ENCODE data around the gene RABGGTB. TPM values are rescaled to one million over a fixed set of nuclear protein-coding genes. Genes with fewer than 3 reads are reported as not detected.
"Not testable (repeated sequence)": the region's sequence is repeated elsewhere in the genome, so short reads cannot be mapped to it uniquely, and the experiment has no call there.

The RABGGTB gene
- total RNA-seq, 1 donor from 2014 or later, result 79.6 TPM

DNA sequence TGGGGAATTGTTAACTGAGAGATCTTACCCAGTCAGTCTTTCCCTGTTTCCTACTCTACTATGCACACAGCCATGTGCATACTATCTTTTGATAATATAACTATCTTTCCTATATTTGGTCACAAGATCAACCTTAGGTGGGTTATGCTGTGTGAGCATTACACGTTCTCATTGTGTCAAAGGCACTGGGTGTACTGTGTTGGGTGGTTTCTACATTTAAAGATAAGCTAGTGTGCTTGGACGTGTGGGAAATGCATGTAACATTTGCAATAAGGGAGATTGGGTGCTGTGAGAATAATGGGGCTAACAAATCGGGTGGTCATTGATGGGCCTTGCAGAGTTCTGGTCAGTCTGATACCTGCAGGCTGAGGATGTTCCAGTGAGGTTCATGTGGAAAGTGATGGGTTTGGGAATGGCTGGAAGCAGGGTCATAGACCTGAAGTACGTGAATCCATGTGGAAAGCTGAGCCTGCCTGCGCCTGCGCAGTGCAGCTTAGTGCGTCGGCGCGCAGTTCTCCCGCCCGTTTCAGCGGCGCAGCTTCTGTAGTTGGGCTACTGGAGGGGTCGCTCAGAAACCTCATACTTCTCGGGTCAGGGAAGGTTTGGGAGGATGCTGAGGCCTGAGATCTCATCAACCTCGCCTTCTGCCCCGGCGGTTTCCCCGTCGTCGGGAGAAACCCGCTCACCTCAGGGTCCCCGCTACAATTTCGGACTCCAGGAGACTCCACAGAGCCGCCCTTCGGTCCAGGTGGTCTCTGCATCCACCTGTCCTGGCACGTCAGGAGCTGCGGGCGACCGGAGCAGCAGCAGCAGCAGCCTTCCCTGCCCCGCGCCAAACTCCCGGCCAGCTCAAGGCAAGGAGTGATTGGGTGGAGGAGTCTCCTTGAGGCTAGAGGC lies 10.6 kb downstream of the RABGGTB start, which contains the start of gene MSH4:
MSH4 (plus strand) TSS at position 507 of the 897 bp plus-strand sequence; CDS start at position 611, 104 bp downstream.
- no peak for DNase-seq

DNA sequence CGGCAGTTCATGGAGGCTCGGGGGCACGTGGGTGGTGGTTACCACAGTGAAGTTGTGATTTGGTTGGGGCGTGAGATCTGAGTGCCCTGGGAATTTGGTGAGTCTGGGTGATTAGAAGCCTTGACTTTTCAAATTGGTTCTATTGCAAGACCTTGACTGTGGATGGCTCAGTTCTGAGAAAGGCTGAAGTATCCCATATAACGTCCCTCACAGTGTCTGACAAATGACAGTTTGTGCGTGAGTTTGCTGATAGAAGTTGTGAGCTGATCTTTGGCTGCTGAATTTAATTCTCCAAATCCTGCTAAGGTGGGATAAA lies 11.2 kb downstream of the RABGGTB start:
- no peak for DNase-seq

DNA sequence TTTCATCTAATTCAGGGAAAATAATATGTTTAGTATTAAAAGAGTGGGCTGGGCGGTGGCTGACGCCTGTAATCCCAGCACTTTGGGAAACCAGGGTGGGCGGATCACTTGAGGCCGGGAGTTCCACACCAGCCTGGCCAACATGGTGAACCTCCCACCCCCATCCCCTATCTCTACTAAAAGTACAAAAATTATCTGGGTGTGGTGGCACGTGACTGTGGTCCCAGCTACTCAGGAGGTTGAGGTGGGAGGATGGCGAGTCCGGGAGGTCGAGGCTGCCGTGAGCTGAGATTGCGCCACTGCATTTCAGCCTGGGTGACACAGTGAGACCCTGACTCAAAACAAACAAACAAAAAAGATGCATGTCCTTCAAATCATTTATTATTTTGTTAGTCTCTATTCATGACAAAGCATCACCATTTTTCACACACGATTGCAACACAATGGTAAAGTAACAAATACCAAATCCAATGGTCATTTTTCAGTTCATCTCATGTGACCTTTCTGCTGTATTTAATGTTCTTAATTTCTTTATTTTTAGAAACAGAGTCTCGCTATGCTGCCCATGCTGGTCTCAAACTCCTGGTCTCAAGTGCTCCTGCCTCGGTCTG lies 11.7 kb downstream of the RABGGTB start:
- DNase-seq, result no peak

DNA sequence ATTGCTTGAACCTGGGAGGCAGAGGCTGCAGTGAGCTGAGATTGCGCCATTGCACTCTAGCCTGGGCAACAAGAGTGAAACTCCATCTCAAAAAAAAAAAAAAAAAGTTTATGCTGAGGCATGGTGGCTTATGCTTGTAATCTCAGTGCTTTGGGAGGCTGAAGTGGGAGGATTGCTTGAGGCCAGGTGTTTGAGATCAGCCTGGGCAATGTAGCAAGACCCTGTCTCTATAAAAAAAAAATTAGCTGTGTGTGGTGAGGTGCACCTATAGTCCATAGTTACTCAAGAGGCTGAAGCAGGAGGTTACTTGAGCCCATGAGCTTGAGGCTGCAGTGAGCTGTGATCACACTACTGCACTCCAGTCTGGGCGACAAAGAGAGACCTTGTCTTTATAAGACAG lies 15.4 kb downstream of the RABGGTB start:
- not testable (repeated sequence) for DNase-seq

DNA sequence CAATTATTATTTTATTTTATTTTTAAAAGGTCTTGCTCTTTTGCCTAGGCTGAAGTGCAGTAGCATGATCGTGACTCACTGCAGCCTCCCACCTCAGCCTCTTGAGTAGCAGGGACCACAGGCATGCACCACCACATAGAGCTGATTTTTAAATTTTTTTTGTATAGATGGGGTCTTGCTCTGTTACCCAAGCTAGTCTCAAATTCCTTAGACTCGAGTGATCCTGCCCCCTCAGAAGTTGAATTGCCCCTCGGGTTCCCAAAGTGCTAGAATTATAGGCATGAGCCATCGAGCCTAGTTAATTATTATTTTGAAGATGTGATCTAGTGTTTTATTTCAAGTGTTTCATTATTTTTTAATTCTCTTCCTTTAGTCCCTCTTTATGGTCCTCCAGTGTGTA lies 22.9 kb downstream of the RABGGTB start:
- no peak for DNase-seq

DNA sequence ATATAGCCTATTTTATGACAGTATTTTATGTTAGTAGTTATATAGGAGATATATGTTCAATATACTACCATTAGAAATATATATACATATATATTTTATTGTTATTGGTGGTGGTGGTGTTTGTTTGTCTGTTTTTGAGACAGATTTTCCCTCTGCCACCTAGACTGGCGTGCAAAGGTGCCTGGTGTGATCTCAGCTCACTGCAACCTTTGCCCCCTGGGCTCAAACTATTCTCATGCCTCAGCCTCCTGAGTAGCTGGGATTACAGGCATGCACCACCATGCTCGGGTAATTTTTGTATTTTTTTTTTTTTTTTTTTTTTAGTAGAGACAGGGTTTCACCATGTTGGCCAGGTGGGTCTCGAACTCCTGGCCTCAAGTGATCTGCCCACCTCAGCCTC lies 24.1 kb downstream of the RABGGTB start:
- DNase-seq, result not testable (repeated sequence)

DNA sequence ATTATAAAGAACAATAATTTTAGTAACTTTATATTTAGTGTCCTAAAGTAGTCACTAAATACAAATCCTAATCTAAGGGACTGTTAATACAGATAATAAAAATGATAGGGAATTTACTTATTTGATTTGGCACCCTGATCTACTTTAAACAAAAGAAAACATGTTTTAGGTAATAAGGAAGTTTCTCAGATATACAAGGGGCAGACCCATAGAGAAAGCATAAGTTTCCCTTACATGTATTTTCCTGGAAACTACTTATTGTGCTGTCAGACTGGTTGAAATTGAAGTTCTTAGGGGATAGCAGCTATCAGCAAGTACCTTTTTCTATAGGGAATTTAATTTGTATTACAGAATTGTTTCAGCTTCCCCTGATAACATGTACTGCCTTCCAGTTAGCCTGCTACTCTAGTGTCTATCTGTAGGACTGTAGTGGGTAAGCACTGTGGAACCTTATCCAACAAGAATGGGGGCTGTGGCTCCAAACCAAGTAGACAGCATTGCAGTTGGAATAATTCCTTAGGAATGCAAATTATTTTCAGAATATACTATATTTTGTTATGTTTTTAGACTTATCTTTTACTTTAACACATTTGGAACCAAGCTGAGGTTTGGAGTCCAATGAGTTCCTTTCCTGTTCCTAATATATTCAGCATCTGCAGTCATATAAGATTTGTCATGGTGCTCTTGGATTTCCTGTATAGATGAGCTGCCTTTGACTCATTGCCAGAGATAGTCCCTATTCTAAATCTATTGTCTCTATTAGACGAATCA lies 25.3 kb downstream of the RABGGTB start:
- DNase-seq, result no peak

DNA sequence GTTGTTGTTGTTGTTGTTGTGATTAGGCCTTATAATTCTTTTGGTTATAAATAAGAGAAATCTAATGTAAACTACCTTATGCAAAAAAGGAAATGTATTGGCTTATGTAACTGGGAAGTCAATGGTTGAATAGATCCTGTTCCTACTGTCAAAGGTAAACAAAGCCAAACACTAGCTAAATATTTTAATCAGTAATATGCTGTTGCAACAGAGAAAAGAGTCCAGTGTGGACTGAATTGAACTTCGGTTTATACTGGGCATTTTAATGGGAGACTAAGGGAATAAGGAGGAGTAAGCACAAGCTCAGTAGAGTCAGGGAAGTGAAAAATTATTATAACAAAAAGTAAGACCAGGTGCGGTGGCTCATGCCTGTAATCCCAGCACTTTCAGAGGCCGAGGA lies 26.0 kb downstream of the RABGGTB start:
- DNase-seq, result no peak

DNA sequence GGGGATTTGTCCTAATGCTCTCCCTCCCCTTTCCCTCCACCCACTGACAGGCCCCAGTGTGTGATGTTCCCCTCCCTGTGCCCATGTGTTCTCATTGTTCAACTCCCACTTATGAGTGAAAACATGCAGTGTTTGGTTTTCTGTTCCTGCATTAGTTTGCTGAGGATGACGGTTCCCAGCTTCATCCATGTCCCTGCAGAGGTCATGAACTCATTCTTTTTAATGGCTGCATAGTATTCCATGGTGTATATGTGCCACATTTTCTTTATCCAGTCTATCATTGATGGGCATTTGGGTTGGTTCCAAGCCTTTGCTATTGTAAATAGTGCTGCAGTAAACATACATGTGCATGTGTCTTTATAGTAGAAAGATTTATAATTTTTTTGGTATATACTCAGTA lies 37.5 kb downstream of the RABGGTB start:
- DNase-seq, result not testable (repeated sequence)

DNA sequence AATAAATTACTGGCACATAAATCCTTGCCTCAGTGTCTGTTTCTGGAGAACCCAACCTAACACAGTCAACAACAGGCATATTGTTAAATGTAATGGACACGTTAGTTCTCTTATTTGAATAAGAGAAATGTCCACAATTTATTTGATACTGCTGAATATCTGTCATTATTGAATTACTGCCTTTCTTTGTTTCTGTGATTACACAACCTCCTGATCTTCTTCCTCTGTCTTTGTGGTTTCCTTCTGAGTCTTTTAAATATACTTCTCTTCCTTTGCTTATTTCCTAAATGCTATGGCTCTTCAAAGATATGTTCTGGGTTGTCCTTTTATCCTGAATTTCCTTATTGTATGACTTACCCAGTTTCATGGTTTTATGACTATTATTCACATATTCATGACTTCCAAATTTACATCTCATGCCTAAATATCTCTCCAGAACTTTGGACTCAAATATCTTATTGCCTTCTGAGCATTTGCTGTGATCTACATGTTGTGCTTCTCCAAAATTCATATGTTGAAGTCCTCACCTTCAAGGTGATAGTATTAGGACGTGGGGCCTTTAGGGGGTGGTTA lies 50.6 kb downstream of the RABGGTB start:
- no peak for DNase-seq

DNA sequence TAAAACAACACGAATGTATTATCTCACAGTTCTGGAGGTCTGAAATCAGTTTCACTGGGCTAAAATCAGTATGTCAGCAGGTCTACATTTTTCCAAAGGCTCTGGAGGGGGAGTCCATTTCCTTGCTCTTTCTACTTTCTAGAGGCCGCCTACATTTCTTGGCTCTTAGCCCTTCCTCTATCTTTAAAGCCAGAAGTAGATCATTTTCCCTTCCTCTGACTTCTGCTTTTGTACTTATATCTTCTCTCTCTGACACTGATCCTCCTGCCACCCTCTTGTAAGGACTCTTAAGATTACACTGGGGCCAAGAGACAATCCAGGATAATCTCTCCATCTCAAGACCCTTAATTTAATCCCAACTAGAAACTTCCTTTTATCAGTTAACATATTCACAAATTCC lies 52.0 kb downstream of the RABGGTB start:
- no peak for DNase-seq

DNA sequence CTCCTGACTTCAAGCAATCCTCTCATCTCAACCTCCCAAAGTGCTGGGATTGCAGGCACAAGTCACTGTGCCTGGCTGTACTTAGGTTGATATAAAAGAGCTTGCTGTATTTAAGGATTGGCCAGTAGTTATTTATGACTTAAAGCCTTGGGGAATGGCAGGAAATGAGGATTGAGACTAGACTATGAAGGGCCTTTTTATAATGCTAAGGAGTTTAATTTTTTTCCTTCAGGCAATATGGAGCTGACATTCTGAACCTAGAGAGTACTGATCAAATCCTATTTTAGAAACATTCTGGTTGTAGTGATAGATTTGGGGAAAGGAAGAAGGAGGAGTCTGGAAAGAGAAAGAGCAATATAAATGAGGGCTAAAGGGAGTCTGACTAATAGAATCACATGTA lies 55.4 kb downstream of the RABGGTB start:
- no peak for DNase-seq

Other genes with a start within 250 kb of the RABGGTB start
- 1.7 TPM in 2 replicates for gene SLC44A5, start 175.1 kb upstream of the RABGGTB start, total RNA-seq
- 47.0 and 57.8 TPM in 2 replicates for gene ACADM, start 61.5 kb upstream of the RABGGTB start, total RNA-seq
- 0.14 and 0.34 TPM in 2 replicates for gene MSH4, start 10.6 kb downstream of the RABGGTB start, total RNA-seq
- gene ASB17, start 146.1 kb downstream of the RABGGTB start, total RNA-seq, result not detected in 2 replicates

Data from dermis blood vessel endothelial cell (primary cell).